ENCODE measurements around the gene RSPH6A.
A peak's percentile ranks its signal among the peaks of the same experiment; 100 is the strongest.

Gene RSPH6A

DNA sequence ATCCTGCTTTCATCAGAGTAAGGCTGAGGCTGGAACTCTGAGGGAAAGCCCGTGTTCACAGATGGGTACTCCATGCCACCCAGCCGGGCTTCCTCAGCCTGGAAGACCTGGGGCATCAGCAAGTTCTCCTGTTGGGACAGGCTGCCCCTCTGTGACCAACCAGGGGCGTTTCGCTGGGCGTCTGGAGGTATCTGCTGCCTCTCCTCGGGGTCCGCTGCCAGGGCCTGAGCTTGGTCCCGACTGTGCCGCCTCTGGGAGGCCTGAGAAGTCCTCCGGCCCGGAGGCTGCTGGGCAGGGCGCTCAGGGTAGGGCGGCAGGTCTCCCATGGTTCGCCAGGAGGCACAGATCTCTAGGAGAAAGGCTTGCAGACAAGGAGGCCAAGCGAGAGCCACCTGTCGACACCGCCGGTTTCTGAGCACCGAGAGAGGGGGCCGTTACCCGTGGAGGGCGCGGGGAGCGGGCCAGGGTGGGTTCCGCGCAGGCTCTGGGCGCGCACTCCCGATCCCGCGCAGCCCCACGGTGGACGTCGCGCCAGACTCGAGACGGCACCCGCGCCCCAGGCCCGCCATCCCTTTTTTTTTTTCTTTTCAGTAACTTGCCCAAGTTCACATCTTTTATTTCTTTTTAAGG lies at the start of gene RSPH6A:
Gene RSPH6A (minus strand): TSS at position 458 of the 630 bp plus-strand sequence. CDS start 132 bp downstream, at position 326.
- FAIRE-seq = no peak

DNA sequence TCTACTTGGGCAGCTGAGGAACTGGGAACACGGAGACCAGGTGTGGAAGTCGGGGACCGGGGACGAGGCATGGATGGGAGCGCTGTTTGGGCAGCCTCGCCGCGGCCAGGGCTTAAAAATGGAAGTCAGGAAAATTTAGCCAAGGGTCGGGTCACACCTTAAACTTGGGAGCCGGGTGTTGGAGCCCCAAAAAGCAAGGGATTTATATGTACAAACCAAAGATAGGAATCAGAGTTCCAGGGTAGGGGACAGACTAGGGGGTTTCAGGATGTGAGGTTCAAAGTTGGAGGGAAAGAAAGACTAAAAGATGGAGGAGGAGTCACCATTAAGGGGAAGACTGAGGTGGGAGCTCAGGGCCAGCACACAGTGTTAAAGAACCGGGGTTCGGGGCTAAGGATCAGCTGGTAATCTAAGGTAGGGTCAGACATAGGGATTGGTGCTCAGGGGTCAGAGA lies 49.5 kb upstream of the RSPH6A start:
- FAIRE-seq = no peak

DNA sequence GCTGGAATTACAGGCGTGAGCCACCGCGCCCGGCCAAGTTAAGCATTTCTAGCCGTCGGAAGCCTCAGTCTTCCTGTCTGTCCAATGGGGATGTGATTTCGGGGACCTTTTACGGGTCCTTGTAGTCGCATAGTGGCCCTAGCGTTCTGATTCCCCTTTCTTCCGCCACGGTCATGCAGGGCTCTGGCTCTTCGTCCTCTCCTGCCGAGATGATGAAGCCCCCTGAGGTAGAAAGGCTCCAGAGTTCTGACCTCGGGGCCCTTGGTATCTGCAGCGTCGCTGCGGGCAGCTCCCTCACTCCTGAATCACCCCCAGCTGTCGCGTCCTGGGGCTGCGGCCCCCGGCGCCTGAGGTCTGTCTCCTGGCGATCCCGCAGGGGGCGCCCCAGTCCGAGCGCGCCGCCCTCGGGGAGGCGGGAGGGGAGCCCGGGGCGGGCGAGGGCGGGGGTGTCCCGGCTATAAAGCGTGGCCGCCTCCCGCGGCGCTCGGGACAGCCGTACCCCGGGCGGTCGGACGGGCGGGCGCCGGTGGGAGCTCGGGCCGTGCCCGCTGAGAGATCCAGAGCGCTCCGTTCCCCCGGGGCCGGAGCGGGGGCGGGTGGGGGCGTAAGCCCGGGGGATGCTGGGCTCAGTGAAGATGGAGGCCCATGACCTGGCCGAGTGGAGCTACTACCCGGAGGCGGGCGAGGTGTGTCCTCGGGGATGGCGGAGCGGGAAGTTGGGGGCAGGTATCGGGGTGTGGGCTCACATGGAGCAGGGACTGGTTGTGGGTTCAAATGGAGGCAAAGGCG lies 48.9 kb upstream of the RSPH6A start, which contains the start of gene FOXA3:
Gene FOXA3 (plus strand): TSS at position 487 of the 789 bp plus-strand sequence. CDS start 131 bp downstream, at position 618.
- no peak for FAIRE-seq

DNA sequence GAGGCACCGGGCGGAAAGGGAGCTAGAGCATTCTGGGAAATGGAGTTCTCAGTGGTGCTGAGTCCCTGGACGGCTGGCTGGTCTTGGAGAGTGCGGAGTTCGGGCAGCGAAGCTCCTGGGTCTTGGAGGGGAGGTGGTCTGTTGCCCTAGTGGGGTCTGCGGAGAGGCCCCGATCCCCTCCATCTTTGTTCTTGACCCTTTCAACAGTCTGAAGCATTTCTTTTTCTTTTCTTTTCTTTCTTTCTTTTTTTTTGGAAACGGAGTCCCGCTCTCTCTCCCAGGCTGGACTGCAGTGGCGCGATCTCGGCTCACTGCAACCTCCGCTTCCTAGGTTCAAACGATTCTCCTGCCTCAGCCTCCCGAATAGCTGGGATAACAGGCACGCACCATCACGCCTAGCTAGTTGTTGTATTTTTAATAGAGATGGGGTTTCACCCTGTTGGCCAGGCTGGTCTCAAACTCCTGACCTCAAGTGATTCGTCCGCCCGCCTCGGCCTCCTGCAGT lies 48.3 kb upstream of the RSPH6A start:
- FAIRE-seq = peak; percentile 55

DNA sequence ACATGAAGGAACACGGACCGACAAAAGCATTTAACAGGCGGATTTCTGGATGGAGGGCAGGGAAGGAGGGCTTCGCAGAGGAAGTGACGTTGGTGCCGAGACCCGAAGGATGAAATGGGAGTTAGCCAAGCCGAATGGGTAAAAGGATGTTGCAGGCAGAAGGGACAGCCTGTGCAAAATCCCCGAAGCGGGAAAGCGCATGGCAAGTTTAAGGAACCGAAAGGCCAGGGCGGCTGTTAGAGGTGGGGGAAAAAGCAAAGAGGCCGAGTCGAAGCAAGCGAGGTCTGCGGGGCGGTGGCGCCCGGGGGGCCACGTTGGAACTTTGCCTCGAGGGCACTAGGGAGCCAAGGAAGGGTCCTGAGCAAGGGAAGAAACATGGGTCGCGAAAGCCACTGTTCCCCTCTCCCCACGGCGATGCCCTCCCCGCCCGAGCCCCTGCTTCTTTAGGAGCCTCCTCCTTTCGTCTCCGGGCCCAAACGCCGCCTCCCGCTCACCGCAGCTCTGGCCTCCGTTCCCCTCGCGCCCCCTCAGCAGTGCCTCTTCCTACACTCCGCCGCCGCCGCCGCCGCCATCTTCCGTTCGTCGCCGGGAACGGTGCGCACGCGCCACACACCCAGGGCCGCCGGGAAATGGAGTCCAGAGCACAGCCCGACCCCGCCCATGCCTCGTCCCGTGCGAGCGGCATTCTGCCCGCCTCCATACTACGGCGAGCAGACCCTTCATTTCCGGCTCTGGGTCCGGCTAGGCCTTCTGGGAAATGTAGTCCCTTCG lies 47.6 kb upstream of the RSPH6A start, which contains the start of gene SYMPK:
Gene SYMPK (minus strand): TSS at position 584 of the 771 bp plus-strand sequence. CDS start 8,652 bp downstream, outside the sequence.
- FAIRE-seq = no peak

DNA sequence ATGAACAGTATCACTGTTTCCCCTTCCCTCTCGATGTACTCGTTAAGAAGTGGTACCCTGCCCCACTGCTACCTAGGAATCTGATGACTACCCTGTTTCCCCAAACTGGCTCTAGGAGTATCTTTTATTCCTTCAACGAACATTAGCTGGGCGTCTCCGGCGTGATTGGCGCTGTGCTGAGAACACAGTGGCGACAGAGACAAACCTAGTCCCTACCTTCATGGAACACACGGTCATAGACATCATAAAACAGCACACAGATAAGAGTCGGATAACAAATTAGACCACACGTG lies 47.1 kb upstream of the RSPH6A start:
- FAIRE-seq = no peak

DNA sequence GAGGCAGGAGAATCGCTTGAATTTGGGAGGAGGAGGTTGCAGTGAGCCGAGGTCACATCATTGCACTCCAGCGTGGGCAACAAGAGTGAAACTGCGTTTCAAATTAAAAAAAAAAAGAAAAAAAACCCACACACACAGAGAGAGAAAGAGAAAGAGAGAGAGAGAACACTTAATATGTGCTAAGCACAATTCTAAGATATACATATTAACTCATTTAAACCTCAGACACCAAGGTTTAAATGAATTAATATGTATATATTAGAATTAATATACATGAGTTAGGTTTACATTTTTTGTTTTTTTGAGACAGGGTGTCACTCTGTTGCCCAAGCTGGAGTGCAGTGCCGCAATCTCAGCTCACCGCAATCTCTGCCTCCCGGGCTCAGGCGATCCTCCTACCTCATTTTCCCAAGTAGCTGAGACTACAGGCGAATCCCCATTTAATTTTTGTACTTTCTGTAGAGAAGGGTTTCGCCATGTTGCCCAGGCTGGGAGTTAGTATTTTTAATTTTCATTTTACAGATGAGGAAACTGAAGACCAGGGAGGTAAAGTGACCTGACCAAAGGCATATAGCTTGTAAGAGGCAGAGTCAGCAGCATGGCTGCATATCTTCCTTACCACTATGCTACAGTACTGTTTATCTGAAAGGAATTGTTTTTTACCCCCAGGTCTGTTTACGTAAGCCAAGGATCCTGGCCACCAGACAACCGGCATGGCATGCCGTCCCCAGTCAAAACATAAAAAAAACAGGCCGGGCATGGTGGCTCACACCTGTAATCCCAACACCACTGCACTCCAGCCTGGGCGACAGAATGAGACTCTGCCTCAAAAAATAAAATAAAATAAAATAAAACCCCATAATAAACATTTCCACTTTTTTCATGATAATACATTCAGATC lies 45.5 kb upstream of the RSPH6A start:
- no peak for FAIRE-seq

DNA sequence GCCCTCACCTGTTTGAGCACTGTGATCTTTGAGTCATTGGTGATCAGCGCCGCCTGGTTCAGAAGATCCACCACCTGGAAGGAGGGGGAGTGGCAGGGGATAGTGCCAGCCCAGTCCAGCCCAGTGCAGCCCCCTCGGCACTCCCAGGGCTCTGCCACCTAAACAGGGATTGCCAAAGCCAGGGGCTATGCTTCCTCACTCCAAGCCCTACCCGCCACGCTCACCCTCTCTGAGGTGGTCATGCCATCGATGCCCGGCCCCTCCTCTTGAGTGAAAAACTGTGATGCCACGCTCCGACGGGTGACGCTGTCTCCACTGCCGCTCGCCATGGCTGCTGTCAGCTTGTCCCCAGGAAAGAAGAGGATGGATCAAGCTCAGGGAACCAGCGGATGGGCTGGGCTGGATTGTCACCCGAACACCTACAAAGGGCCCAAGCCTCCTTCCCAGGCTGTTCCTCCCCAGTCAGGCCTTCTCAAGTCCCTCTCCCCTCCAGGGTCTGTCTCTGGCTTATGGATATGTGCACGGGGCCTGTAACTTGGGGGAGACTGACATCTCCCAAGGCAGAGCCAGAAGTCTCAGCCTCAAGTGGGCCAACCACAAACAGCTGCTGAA lies 39.2 kb upstream of the RSPH6A start:
- no peak for FAIRE-seq

DNA sequence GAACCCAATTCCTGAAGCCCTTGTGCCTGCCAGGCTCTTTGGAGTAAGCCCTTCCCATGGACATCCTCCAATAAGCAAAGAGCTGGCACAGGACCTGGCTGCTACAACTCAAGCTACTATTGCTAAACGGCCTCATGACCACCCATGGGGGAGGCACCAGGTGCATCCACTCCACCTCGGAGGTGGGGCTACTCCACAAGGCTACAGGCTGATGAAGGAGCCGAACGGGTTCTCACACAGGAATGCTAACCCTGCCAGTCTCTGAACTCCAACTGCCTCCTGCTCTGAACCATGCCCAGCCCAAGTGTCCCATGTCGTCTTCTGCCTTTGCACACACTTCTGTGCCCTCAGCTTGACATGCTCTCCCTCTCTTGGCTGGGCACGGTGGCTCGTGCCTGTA lies 37.9 kb upstream of the RSPH6A start:
- FAIRE-seq = no peak

DNA sequence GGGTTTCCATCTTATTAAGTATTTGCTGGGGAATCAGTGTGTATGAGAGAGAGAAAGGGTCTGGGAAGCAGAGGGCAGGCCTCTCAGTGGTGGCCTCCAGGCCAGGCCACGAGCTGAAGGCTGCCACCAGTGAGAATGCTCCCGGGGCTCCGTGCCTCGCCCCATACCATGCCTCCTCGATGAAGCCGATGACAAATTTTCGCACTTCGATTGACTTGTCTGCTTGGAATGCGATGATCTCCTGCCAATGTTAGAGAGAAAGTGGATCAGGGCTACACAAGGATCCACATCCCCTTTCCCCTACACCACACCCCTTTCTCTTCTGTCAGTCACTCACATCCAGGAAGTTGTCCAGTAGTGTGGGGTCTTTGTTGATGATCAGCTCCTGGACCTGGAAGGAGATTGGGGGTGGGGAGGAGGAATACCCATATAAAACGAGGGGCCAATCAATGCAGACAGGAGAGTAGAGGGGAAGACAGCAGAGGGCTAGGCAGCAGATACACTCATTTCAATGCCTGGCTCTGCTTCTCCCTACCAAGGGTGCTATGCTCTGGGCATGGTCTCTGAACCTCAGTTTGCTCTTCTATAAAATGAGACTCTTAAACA lies 37.1 kb upstream of the RSPH6A start:
- no peak for FAIRE-seq

DNA sequence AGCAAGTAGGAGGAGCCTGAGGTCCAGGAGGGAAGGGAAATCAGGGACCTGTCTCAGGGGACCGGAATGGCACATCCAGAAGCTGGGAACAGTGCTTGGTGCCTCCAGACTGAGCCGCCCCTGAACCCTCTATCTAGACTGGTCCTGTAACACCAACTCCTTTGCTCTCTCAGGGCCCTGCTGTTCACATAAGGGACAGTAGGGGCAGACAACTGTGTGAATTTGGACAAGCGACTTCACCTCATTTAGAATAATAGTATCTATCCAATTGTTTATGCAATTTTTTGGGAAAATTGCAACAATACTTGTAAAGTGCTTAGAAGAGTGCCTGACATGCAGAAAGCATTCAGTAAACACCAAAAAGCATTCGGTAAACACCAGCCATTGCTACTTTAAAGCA lies 33.8 kb upstream of the RSPH6A start:
- no peak for FAIRE-seq

DNA sequence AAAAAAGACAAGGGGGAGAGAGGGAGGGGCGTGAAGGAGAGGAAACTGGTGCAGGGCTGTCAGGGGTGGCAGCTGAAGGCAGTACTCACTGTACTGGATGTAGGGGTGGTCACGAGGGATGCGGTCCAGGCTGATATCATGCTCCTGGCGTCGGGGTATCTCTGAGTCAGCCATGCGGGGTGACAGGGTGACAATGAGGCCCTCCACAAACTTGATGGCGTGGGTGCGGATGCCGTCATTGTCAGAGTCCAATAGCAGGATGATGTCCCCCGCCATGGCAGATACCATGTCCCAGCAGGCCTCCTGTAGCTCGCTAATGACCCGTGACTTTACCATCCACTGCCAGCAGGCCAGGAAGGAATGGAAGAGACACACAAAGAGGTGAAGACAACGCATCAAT lies 32.6 kb upstream of the RSPH6A start:
- no peak for FAIRE-seq

DNA sequence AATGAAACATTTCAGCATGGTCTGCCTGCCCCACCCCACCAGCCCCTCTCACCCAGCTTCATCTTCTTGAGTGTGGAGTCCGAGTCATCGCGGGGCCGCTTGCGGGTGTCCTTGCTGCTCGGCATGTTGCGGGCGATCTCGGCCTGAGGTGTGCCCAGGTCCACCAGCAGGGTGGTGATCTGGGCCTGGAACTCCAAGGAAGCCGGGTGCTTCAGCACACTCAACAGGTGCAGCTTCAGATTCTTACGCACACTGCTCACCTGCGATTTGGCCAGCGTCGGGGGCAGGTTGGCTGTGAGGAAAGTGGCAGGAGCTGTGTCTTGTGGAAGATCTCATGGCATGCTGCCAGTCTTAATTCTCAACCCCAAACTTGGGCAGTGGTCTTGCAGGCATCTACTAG lies 27.1 kb upstream of the RSPH6A start:
- no peak for FAIRE-seq

DNA sequence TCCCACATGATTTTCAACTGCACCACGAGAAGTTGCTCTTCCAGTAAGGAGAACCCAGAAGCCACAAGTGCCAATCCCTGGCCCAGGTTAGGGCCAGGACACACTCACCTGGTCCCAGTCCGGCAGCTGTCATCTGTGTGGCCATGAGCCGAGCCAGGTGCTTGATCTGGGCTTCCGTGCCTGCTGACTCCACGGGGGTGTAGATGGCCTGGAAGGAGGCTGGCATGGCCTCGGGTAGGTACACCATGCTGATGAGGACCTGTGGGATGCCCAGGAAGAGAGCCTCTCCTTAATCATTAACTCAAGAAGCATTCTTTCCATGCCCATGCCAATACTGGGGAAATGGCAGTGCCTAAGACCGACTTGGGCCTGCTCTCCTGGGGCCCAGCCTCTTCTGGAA lies 19.9 kb upstream of the RSPH6A start:
- no peak for FAIRE-seq

DNA sequence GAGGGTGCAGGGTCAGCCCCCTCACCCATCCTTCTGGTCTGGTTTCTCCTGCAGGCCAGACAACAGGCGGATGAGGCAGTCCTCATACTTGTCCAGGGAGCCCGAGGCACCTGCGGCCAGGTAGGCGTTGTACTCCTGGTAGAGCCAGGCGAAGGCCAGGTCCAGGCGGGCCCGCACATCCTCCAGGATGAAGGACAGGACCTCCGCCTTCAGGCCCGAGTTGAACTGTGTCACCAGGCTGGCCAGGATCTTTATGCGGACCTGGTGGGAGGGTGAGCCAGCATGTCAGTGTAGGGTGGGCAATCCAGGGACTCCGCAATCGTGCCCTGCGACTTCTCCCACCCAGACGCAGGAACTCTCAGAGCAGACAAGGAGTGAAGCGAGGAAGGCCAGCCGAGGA lies 13.8 kb upstream of the RSPH6A start:
- FAIRE-seq = no peak

DNA sequence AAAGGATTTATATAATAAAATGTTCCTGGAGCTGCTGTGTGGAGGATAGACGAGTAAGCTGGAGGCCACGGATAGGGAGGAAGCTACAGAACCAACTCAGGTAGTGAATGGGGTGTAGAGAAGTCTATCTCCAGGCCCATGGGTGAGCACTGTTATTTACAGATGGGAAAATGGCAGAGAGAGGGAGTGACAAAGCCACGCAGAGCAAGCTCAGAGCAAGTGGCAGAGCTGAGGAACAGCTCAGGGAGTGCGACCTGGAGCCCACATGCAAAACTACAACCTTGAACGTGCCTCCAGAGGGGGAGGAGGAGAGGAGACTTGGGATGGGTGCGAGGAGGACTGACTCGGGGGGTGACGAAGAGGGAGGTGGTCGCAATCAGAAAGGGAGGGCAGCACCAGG lies 13.4 kb upstream of the RSPH6A start:
- no peak for FAIRE-seq

DNA sequence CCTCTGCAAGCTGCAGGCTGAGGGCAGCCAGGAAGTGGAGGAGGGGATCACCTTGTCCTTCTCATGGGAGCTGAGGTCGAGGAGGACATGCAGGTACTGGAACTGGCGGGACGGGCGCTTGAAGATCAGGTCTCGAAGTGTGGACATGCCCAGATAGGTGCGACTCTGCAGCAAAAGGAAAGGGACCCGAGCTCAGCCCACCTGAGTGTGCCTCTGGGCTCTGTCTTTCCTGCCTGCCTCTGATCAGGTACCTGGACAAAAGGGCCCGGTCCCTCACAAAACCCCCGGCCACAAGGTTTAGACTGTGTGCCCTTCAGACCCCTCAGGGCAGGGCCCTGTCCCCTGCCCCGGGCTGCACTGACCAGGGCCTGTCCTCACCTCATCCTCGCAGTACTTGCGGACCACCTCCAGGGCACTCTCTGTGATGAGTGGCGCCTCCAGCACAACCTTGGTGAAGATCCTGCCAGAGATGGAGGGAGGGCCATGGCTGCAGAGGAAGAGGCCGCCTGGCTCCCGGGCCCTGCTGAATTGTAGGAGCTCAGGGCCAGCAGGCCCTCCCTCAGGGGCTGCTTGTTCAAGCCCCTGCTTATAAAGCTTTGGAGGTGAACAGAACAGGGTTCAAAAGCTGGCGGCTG lies 12.5 kb upstream of the RSPH6A start:
- FAIRE-seq = no peak

DNA sequence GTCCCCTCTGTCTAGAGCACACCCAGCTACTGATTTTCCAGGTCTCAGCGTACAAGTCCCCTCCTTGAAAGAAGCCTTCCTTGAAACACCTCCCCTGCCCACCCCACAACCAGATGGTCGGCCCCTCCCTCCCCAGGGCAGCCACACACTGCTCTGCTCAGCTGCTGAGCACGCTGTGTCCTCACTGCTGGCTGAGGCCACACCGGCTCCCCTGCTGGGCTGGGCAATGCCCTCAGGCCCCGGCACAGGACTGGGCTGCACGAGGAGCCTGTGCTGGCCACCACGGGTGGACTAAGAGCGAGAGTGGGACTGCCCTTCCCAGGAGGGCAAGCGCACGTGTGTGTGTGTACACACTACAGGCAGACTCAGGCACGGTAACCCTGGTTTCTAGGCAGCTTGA lies 11.8 kb upstream of the RSPH6A start:
- no peak for FAIRE-seq

DNA sequence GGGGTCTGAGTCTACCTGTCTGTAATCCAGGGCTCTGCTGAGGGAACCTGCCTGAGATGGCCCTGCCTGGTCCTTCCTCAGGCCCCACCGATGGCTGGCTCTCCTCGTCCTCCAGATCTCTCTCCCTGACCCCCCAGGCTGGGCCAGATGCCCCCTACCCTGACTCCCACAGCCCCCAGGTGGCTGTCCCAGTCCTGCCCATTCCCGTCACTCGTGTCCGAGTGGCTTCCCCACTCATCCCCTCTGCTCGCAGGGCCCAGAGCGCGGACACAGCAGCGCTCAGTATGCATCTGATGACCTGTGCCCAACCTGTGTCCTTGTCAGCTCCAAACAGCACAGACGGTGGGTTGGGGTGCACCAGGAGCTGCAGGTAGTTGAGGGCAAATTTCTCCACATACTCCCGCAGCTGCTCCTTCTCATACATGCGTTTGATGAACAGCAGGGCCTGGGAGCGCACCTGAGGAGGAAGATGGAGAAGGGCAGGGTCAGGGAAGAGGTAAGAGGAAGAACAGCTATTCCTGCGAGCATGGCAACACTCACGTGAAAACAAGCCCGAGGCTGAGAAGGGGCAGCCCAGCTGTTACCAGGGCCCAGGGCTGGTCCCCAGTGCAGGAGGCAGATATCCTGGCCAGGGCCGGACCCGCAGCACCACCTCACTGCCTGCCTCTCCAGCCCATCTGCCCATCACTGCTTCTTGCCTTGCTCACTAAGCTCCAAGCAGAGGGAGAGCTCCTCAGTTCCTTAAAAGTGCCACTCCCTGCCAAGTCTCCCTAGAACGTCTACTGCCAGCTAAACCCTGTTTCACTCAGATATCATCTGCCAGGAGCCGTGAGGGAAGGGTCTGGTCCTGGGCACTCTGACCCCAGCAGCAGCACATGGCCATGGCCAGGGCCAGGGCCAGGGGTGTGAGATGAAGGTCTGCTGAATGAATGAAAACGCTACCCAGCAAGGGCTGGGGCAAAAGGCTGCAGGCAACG lies 11.1 kb upstream of the RSPH6A start:
- FAIRE-seq = no peak

DNA sequence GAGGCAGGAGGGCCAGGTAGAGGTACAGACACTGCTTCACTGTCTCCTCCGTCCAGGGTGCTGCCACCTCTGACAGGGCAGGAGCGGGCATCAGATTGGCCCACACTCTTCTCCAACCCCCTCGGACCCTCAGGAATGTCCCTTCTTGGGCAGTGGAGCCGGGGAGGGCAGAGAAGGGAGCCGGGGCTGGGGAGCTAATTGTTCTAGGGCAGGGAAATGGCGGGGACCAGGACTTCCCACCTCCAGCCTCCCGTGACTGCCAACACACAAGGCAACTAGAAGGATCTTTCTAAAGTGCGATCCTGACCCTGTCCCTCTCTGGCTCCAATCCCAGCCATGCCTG lies 10.1 kb upstream of the RSPH6A start:
- FAIRE-seq = no peak

Measured in islet of Langerhans (tissue), 1 donor.